Mesenteric fat pad (tissue), 1 donor: ENCODE results near the gene KIAA1671. TPM values are rescaled to one million over a fixed set of nuclear protein-coding genes. Genes with fewer than 3 reads are reported as not detected.

Experiments used
- DNase-seq: peaks from one replicate; pipeline ENCODE4 v3.0.0-alpha.2; 2020; ENCODE audit warnings: low spot score
- total RNA-seq: library from RNA; stranded (reverse); fragmentation: NEBNext Ultra II Directional; extraction: Animal tissue kit (Norgen Biotek cat#: 25700); gene quantifications from one replicate; pipeline ENCODE4 v1.2.1, GENCODE V29; 2021
- donor health status: DM: yes; HTN: yes; CAD: no.

The KIAA1671 gene
- total RNA-seq, 1 donor from 2014 or later, result 14.9 TPM

GRCh38 chr22:24977370-24978221 lies 25.1 kb downstream of the KIAA1671 start:
- no peak for DNase-seq

DNA sequence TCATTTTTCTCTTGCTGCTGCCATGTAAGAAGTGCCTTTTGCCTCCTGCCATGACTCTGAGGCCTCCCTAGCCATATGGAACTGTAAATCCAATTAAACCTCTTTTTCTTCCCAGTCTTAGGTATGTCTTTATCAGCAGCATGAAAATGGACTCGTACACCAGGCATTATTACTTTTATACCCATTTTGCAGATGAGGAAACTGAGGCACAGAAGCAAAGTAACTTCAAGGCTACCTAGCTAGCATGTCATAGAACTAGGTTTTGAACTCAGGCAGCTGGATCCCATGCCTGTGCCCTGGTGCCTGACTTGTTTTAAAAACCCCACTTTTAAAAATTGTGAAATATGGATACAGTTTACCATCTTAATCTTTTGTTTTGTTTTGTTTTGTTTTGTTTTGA lies 25.8 kb downstream of the KIAA1671 start:
- no peak for DNase-seq

GRCh38 chr22:24981066-24981465 lies 28.6 kb downstream of the KIAA1671 start:
- no peak for DNase-seq

GRCh38 chr22:24981656-24982055 lies 29.1 kb downstream of the KIAA1671 start:
- no peak for DNase-seq

- DNase-seq, result no peak
These were observed 30.0 kb downstream of the KIAA1671 start for GRCh38 chr22:24982301-24983056.

DNA sequence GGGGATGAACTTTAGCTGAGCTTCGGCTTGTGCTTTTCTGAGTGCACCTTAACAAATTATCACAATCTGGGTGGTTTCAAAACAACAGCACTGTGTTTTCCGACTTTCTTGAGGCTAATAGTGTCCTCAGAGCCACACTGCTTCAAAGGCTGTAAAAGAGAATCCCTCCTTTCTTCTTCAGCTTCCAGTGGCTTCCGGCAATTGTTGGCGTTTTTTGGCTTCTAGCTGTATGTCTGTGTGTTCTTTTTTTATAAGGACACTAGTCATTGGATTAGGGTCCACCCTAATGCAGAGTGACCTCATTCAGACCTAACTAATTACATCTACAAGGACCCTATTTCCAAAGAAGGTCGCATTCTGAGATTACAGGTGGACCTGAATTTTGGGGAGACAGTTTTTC lies 30.6 kb downstream of the KIAA1671 start:
- DNase-seq, result no peak

DNA sequence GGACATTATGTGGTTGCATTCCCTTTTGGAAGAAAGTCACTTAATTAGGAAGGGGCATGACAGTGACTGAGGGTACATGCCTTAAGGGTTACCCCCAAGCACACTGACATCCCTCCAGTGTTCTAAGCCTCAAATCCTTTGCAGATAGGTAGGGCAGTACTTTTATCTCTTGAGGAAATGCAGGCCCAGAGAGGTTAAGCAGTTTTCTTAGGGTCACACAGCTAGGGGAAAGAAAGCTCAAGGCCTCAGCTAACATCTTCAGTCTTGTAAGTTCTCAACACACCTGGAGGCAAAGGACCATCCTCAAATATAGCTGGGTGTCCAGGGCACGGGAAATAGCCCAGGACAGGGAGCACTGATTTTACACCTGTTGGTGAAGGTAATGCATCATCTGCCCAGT lies 31.6 kb downstream of the KIAA1671 start:
- DNase-seq, result no peak

DNA sequence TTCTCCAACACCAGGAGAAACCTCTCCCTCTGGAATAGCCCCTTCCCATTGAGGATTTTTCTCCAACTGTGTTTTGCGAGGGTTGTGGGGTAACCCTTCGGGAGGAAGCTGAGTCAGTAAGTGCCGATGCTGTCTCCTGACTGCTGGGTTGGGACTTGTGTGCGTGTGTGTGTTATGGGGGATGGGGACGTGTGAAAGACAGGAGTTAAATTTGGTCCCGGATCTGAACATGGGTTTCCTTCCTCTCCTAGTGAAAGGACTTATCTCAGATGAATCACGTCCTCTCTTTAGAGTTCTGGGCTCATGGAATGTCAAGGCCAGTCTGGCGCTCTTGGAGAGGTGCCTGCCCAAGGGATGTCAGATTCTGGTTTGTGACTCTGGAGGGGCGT lies 33.3 kb downstream of the KIAA1671 start:
- DNase-seq, result no peak

GRCh38 chr22:24986816-24987215 lies 34.3 kb downstream of the KIAA1671 start:
- DNase-seq, result no peak

DNA sequence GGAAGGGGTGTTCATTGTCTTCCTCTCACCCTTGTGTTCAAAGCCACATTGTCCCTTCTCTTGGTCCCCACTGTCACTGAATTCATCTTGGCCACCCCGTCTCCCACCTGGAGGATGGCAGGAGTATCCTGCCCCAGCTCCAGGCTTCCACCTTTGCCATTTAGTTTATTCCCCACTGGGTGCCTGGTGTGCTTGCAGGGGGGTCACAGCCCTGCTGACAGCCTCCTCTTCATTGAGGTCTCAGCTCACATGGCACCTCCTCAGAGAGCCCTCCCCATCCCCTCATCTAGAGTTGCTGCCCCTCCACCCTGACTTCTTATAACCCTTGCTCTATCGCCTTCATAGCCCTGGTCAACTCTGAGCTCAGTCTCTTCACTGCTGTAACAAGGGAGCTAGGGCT lies 36.6 kb downstream of the KIAA1671 start:
- no peak for DNase-seq

- no peak for DNase-seq
These were observed 37.0 kb downstream of the KIAA1671 start for GRCh38 chr22:24989541-24989951.

- DNase-seq, result no peak
These were observed 37.9 kb downstream of the KIAA1671 start for GRCh38 chr22:24990344-24990905.

DNA sequence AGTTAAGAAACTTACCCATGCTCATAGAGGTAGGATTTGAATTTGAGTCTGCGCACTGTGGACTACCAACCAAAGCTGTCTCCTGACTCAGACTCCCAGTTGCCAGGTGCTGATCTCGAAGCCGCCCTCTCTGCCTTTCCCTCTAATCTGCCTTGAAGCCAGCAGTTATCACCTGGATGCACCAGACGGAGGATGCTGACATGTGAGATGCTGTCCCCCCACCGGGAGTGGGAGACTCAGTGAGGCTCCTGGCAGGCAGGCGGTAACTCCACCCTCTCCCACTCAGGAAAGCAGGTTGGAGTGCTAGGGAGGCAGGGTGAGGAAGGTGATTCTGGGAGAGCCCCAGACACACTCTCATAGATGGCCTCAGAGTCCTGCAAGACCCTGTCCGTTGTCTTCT lies 40.4 kb downstream of the KIAA1671 start:
- DNase-seq, result no peak

GRCh38 chr22:24994070-24994763 lies 41.7 kb downstream of the KIAA1671 start:
- no peak for DNase-seq

DNA sequence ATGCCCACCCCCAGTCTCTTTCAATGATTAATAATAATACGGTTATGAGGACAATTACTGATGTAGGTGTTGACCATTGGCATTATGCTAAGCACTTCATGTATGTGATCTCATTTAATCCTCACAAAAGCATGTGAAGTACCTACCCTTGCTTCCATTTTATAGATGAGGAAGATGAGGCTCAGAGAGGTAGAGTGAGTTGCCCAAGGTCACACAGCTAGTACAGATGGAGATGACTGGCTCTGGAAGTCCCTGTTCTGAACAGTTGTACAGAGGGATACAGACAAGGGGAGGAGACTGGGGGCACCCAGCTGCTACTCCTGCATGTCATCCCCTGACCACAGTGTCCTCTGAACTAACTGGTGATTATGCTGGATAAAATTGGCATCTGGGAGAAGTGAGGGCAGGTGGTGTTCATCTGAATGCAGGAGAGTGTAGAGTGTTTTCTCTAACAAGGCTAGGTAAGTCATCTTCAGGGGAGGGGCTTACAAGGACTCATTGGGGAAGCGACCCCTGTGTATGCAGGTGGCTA lies 43.2 kb downstream of the KIAA1671 start:
- no peak for DNase-seq

- DNase-seq, result no peak
These were observed 44.0 kb downstream of the KIAA1671 start for GRCh38 chr22:24996420-24996952.

DNA sequence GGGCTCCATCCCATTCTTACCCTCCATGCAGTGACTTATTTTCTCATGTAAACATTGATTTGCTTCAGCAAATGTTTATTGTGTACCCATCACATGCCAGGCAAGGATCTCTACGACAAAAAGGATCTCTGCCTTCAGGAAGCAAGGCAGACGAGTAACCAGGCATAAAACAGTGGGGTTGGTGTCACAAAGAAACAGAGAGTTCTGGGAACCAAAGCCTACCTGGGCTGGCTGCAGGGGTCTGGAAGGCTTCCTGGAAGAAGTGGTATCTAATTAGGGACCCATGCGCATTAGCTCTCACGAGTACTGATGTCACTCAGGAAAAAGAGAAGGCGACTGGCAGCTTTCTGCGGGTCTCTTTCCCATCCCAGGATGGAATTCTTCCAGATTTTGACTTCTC lies 44.5 kb downstream of the KIAA1671 start:
- no peak for DNase-seq

DNA sequence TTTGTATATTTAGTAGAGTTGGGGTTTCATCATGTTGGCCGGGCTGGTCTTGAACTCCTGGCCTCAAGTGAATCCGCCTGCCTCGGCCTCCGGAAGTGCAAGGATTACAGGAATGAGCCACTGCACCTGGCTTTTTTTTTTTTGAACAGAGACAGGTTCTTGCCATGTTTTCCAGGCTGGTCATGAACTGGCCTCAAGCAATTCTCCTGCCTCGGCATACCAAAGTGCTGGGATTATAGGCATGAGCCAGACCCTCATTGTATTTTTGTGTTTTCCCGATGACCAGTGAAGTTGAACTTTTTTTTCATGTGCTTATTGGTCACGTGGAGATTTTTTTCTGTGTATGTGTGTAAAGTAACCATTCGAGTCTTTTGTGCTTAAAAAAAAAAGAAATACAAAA lies 48.2 kb downstream of the KIAA1671 start:
- no peak for DNase-seq

- no peak for DNase-seq
These were observed 49.9 kb downstream of the KIAA1671 start for GRCh38 chr22:25002241-25002985.

GRCh38 chr22:25006354-25006753 lies 53.8 kb downstream of the KIAA1671 start:
- no peak for DNase-seq
